Body of pancreas (tissue), 4 donors: Measurements from ENCODE around the gene WDR38.

Source experiments
- POLR2A ChIP-seq, 3 donors: fragments of 450-650 bp; IDR thresholded peaks; one replicate each; pipeline ENCODE4 v1.6.1; 2016; ENCODE audit warnings: antibody characterized with exemption in 3 of 3, mild to moderate bottlenecking in 2 of 3
- TF ChIP-seq, protein P1 (sequence below), 7 experiments: fragments of 450-650 bp in 4 of 7; fragments of 200-600 bp in 3 of 7; sonication (generic) in 3 of 7; IDR thresholded peaks; one replicate each; pipeline ENCODE4 v1.5.1; 2016 to 2019; ENCODE audit warnings: antibody characterized with exemption in 7 of 7

DNA sequence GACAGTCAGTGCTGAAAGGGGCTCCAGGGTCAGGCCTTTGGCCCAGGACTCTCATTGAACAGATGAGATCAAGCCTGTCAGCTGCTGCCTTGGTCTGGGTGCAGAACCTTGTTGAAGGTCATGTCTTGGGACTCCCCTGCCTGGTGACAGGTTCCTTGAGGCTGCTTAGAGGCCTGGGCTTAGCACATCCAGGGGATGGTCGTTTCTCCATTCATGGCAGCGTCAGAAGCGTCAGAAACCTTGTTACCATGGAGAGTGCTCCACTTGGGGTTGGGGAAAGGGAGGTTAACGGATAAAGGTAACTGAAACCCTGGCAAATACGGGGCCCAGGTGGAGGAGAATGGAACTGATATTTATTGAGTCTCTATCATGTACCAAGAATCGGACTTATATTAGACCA, 17.5 kb downstream of the WDR38 start:
- TF ChIP-seq, protein P1, sequence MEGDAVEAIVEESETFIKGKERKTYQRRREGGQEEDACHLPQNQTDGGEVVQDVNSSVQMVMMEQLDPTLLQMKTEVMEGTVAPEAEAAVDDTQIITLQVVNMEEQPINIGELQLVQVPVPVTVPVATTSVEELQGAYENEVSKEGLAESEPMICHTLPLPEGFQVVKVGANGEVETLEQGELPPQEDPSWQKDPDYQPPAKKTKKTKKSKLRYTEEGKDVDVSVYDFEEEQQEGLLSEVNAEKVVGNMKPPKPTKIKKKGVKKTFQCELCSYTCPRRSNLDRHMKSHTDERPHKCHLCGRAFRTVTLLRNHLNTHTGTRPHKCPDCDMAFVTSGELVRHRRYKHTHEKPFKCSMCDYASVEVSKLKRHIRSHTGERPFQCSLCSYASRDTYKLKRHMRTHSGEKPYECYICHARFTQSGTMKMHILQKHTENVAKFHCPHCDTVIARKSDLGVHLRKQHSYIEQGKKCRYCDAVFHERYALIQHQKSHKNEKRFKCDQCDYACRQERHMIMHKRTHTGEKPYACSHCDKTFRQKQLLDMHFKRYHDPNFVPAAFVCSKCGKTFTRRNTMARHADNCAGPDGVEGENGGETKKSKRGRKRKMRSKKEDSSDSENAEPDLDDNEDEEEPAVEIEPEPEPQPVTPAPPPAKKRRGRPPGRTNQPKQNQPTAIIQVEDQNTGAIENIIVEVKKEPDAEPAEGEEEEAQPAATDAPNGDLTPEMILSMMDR (IDR thresholded peaks at IDR 0.05), result no peak
- no peak for TF ChIP-seq POLR2A (IDR thresholded peaks at IDR 0.05)
